ENCODE measurements around the gene TUBG1.
"Not testable (repeated sequence)": the region's sequence is repeated elsewhere in the genome, so short reads cannot be mapped to it uniquely, and the experiment has no call there.

The TUBG1 gene

GRCh38 chr17:42639525-42640113 lies 30.1 kb downstream of the TUBG1 start:
- Histone ChIP-seq H3K9me3 (ENCODE audit: control insufficient read depth, insufficient read depth, low read length) (no peaks in the 10 kb centered on the region), H3K4me3 (ENCODE audit: low read depth, low read length) (no peak overlapping the region), H3K9ac (ENCODE audit: low read depth, low read length) (no peak overlapping the region)

GRCh38 chr17:42640121-42640520 lies 30.6 kb downstream of the TUBG1 start:
- no peaks in the 10 kb centered on the region for H3K9me3 ChIP-seq (ENCODE audit: control insufficient read depth, insufficient read depth, low read length)
- no peaks in the 10 kb centered on the region for H3K4me1 ChIP-seq (ENCODE audit: control insufficient read depth, insufficient read depth, low read length)
- H3K36me3 ChIP-seq (ENCODE audit: control insufficient read depth, insufficient read depth, low read length), result no peaks in the 10 kb centered on the region
- H3K4me3 ChIP-seq (ENCODE audit: low read depth, low read length), result no peak overlapping the region
- H3K9ac ChIP-seq (ENCODE audit: low read depth, low read length), result no peak overlapping the region
- no peaks in the 10 kb centered on the region for H3K27me3 ChIP-seq (ENCODE audit: control insufficient read depth, insufficient read depth, low read length)

More at GRCh38 chr17:42639525-42640113, 30.1 kb downstream of the TUBG1 start:
- no peaks in the 10 kb centered on the region for H3K27me3 ChIP-seq (ENCODE audit: control insufficient read depth, insufficient read depth, low read length)
- no peaks in the 10 kb centered on the region for H3K36me3 ChIP-seq (ENCODE audit: control insufficient read depth, insufficient read depth, low read length)
- H3K4me1 ChIP-seq (ENCODE audit: control insufficient read depth, insufficient read depth, low read length), result no peaks in the 10 kb centered on the region

- Histone ChIP-seq H3K36me3 (ENCODE audit: control insufficient read depth, insufficient read depth, low read length) (no peaks in the 10 kb centered on the region), H3K27me3 (ENCODE audit: control insufficient read depth, insufficient read depth, low read length) (no peaks in the 10 kb centered on the region), H3K4me1 (ENCODE audit: control insufficient read depth, insufficient read depth, low read length) (no peaks in the 10 kb centered on the region), H3K4me3 (ENCODE audit: low read depth, low read length) (no peak overlapping the region), H3K9me3 (ENCODE audit: control insufficient read depth, insufficient read depth, low read length) (no peaks in the 10 kb centered on the region), H3K9ac (ENCODE audit: low read depth, low read length) (no peak overlapping the region)
These were observed 32.9 kb downstream of the TUBG1 start for GRCh38 chr17:42642336-42642735.

- Histone ChIP-seq H3K9me3 (ENCODE audit: control insufficient read depth, insufficient read depth, low read length) (no peaks in the 10 kb centered on the region), H3K36me3 (ENCODE audit: control insufficient read depth, insufficient read depth, low read length) (no peaks in the 10 kb centered on the region), H3K27me3 (ENCODE audit: control insufficient read depth, insufficient read depth, low read length) (no peaks in the 10 kb centered on the region), H3K9ac (ENCODE audit: low read depth, low read length) (peak overlapping the region; percentile 32), H3K4me3 (ENCODE audit: low read depth, low read length) (no peak overlapping the region), H3K4me1 (ENCODE audit: control insufficient read depth, insufficient read depth, low read length) (no peaks in the 10 kb centered on the region)
These were observed 38.3 kb downstream of the TUBG1 start for GRCh38 chr17:42647778-42648177.

GRCh38 chr17:42651392-42651791 lies 41.9 kb downstream of the TUBG1 start:
- H3K36me3 ChIP-seq (ENCODE audit: control insufficient read depth, insufficient read depth, low read length), result no peaks in the 10 kb centered on the region

GRCh38 chr17:42653179-42654124 lies 44.0 kb downstream of the TUBG1 start:
- peak overlapping the region; percentile 45 for H3K4me3 ChIP-seq (ENCODE audit: low read depth, low read length)

More at GRCh38 chr17:42651392-42651791, 41.9 kb downstream of the TUBG1 start:
- no peak overlapping the region for H3K9ac ChIP-seq (ENCODE audit: low read depth, low read length)
- H3K4me3 ChIP-seq (ENCODE audit: low read depth, low read length), result no peak overlapping the region
- H3K9me3 ChIP-seq (ENCODE audit: control insufficient read depth, insufficient read depth, low read length), result no peaks in the 10 kb centered on the region
- H3K27me3 ChIP-seq (ENCODE audit: control insufficient read depth, insufficient read depth, low read length), result no peaks in the 10 kb centered on the region
- no peaks in the 10 kb centered on the region for H3K4me1 ChIP-seq (ENCODE audit: control insufficient read depth, insufficient read depth, low read length)

GRCh38 chr17:42655528-42655927 lies 46.0 kb downstream of the TUBG1 start:
- Histone ChIP-seq H3K4me1 (ENCODE audit: control insufficient read depth, insufficient read depth, low read length) (peaks cover 4% of the 10 kb centered on the region), H3K4me3 (ENCODE audit: low read depth, low read length) (no peak overlapping the region), H3K36me3 (ENCODE audit: control insufficient read depth, insufficient read depth, low read length) (no peaks in the 10 kb centered on the region), H3K9me3 (ENCODE audit: control insufficient read depth, insufficient read depth, low read length) (no peaks in the 10 kb centered on the region), H3K27me3 (ENCODE audit: control insufficient read depth, insufficient read depth, low read length) (no peaks in the 10 kb centered on the region), H3K9ac (ENCODE audit: low read depth, low read length) (no peak overlapping the region)

More at GRCh38 chr17:42653179-42654124, 44.0 kb downstream of the TUBG1 start:
- no peaks in the 10 kb centered on the region for H3K4me1 ChIP-seq (ENCODE audit: control insufficient read depth, insufficient read depth, low read length)
- H3K9me3 ChIP-seq (ENCODE audit: control insufficient read depth, insufficient read depth, low read length), result no peaks in the 10 kb centered on the region
- H3K27me3 ChIP-seq (ENCODE audit: control insufficient read depth, insufficient read depth, low read length), result no peaks in the 10 kb centered on the region
- H3K9ac ChIP-seq (ENCODE audit: low read depth, low read length), result peak overlapping the region; percentile 65
- no peaks in the 10 kb centered on the region for H3K36me3 ChIP-seq (ENCODE audit: control insufficient read depth, insufficient read depth, low read length)

GRCh38 chr17:42657824-42658588 lies 48.5 kb downstream of the TUBG1 start:
- Histone ChIP-seq H3K9ac (ENCODE audit: low read depth, low read length) (no peak overlapping the region), H3K27me3 (ENCODE audit: control insufficient read depth, insufficient read depth, low read length) (no peaks in the 10 kb centered on the region), H3K36me3 (ENCODE audit: control insufficient read depth, insufficient read depth, low read length) (peaks cover under 1% of the 10 kb centered on the region), H3K4me1 (ENCODE audit: control insufficient read depth, insufficient read depth, low read length) (peaks cover 6% of the 10 kb centered on the region), H3K4me3 (ENCODE audit: low read depth, low read length) (no peak overlapping the region), H3K9me3 (ENCODE audit: control insufficient read depth, insufficient read depth, low read length) (no peaks in the 10 kb centered on the region)

- Histone ChIP-seq H3K36me3 (ENCODE audit: control insufficient read depth, insufficient read depth, low read length) (peaks cover 5% of the 10 kb centered on the region), H3K9ac (ENCODE audit: low read depth, low read length) (peak within 1 kb of the TSS; percentile 54), H3K9me3 (ENCODE audit: control insufficient read depth, insufficient read depth, low read length) (no peaks in the 10 kb centered on the region), H3K4me1 (ENCODE audit: control insufficient read depth, insufficient read depth, low read length) (peaks cover 6% of the 10 kb centered on the region), H3K27me3 (ENCODE audit: control insufficient read depth, insufficient read depth, low read length) (no peaks in the 10 kb centered on the region), H3K4me3 (ENCODE audit: low read depth, low read length) (peak within 1 kb of the TSS; percentile 79)
These were observed 49.8 kb downstream of the TUBG1 start, which contains the start of gene TUBG2 for GRCh38 chr17:42659079-42659931. Gene TUBG2 (plus strand): TSS chr17:42659284. CDS start chr17:42659504, 220 bp downstream.

- H3K27me3 ChIP-seq (ENCODE audit: control insufficient read depth, insufficient read depth, low read length); H3K4me1 ChIP-seq (ENCODE audit: control insufficient read depth, insufficient read depth, low read length); H3K36me3 ChIP-seq (ENCODE audit: control insufficient read depth, insufficient read depth, low read length); H3K9me3 ChIP-seq (ENCODE audit: control insufficient read depth, insufficient read depth, low read length); H3K9ac ChIP-seq (ENCODE audit: low read depth, low read length): not testable (repeated sequence)
- peak overlapping the region; percentile 79 for H3K4me3 ChIP-seq (ENCODE audit: low read depth, low read length)
These were observed 50.4 kb downstream of the TUBG1 start for GRCh38 chr17:42659932-42660274.
